Measurements from ENCODE around the gene CECR2.

Gene CECR2

GRCh38 chr22:17578136-17578754 lies 209.0 kb downstream of the CECR2 start:
- DNase-seq, result no peak

- DNase-seq, result no peak
Observed at GRCh38 chr22:17579535-17579981, 210.3 kb downstream of the CECR2 start.

GRCh38 chr22:17580441-17581031 lies 211.3 kb downstream of the CECR2 start:
- no peak for DNase-seq

- DNase-seq, result no peak
Observed at GRCh38 chr22:17581056-17581455, 211.8 kb downstream of the CECR2 start.

- no peak for DNase-seq
Observed at GRCh38 chr22:17581631-17582030, 212.4 kb downstream of the CECR2 start.

GRCh38 chr22:17583151-17583550 lies 213.9 kb downstream of the CECR2 start:
- no peak for DNase-seq

GRCh38 chr22:17586831-17587440 lies 217.7 kb downstream of the CECR2 start:
- no peak for DNase-seq

- no peak for DNase-seq
Observed at GRCh38 chr22:17587629-17588028, 218.4 kb downstream of the CECR2 start.

GRCh38 chr22:17588606-17589005 lies 219.3 kb downstream of the CECR2 start:
- DNase-seq, result no peak

GRCh38 chr22:17589810-17590375 lies 220.6 kb downstream of the CECR2 start:
- no peak for DNase-seq

GRCh38 chr22:17590586-17590985 lies 221.3 kb downstream of the CECR2 start:
- no peak for DNase-seq

GRCh38 chr22:17592201-17592600 lies 222.9 kb downstream of the CECR2 start:
- no peak for DNase-seq

- DNase-seq, result no peak
Observed at GRCh38 chr22:17596226-17596625, 227.0 kb downstream of the CECR2 start.

GRCh38 chr22:17597217-17597616 lies 228.0 kb downstream of the CECR2 start:
- no peak for DNase-seq

- DNase-seq, result no peak
Observed at GRCh38 chr22:17598318-17598717, 229.1 kb downstream of the CECR2 start.

- no peak for DNase-seq
Observed at GRCh38 chr22:17601031-17601430, 231.8 kb downstream of the CECR2 start.

- DNase-seq, result no peak
Observed at GRCh38 chr22:17603668-17604067, 234.4 kb downstream of the CECR2 start.

- DNase-seq, result no peak
Observed at GRCh38 chr22:17606496-17606895, 237.2 kb downstream of the CECR2 start.

Measured in CD4-positive, alpha-beta T cell treated with Interleukin-15 for 1 hour (primary cell).